Measurements from ENCODE around the gene BLOC1S5.

Gene BLOC1S5

GRCh38 chr6:8017705-8018104 is 46.5 kb downstream of the BLOC1S5 start:
- Histone ChIP-seq H3K36me3 (ENCODE audit: insufficient read depth, low read length) (0 out of 2 replicates have a peak, but pooled peaks cover 5% of the 10 kb centered on the region), H2AFZ (ENCODE audit: low read length, unreplicated experiment) (no peak overlapping the region), H3K27me3 (ENCODE audit: insufficient read depth, low read length) (no peaks in the 10 kb centered on the region), H3K27ac (ENCODE audit: low read depth, low read length) (no peak overlapping the region), H3K4me3 (ENCODE audit: low read depth, low read length) (no peak overlapping the region), H3K4me1 (ENCODE audit: control insufficient read depth, insufficient read depth, low read length, unreplicated experiment) (no peaks in the 10 kb centered on the region), H3K79me2 (ENCODE audit: control insufficient read depth, insufficient read depth, low read length, unreplicated experiment) (no peaks in the 10 kb centered on the region)

DNA sequence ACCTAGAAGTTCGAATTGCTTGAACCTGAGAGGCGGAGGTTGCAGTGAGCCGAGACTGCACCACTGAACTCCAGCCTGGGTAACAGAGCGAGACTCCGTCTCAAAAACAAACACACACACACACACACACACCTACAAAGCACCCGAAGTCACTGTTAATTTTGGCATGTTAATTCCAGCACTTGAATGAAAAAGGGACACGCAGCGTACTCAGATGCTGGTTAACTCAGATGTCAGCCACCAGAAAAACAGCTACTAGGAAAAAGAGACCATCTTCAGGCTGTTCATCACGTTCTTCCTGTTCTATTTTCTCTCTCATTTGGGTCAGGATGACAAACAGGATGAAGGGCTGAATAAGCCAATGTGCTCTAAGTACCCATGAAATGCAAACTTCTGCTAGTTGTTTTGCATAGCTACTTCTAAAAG is 46.9 kb downstream of the BLOC1S5 start:
- Histone ChIP-seq H3K36me3 (ENCODE audit: insufficient read depth, low read length) (0 out of 2 replicates have a peak, but pooled peaks cover 5% of the 10 kb centered on the region), H2AFZ (ENCODE audit: low read length, unreplicated experiment) (no peak overlapping the region), H3K27ac (ENCODE audit: low read depth, low read length) (no peak overlapping the region), H3K79me2 (ENCODE audit: control insufficient read depth, insufficient read depth, low read length, unreplicated experiment) (no peaks in the 10 kb centered on the region), H3K4me3 (ENCODE audit: low read depth, low read length) (no peak overlapping the region), H3K4me1 (ENCODE audit: control insufficient read depth, insufficient read depth, low read length, unreplicated experiment) (no peaks in the 10 kb centered on the region), H3K27me3 (ENCODE audit: insufficient read depth, low read length) (no peaks in the 10 kb centered on the region)

DNA sequence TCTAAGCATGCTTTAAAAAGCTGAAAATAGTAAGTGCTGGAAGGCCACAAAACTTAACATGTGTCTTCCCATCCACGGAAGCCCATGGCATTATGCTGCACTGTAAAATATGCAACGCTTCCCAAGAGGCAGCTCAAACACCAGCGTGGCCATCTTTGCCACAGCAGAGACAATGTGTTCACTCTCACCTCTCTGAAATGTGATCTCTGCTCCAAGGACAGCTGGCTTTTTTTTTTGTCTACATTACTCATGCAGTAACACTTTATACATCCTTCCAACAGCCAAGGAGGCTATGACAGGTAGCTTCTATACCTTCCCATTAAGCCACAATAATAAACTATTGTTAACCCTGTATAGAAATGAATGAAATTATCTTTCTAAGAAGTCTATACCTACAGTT is 49.2 kb downstream of the BLOC1S5 start:
- Histone ChIP-seq H3K4me3 (ENCODE audit: low read depth, low read length) (no peak overlapping the region), H3K27me3 (ENCODE audit: insufficient read depth, low read length) (no peaks in the 10 kb centered on the region), H2AFZ (ENCODE audit: low read length, unreplicated experiment) (no peak overlapping the region), H3K36me3 (ENCODE audit: insufficient read depth, low read length) (0 out of 2 replicates have a peak, but pooled peaks cover 5% of the 10 kb centered on the region), H3K27ac (ENCODE audit: low read depth, low read length) (no peak overlapping the region), H3K4me1 (ENCODE audit: control insufficient read depth, insufficient read depth, low read length, unreplicated experiment) (no peaks in the 10 kb centered on the region), H3K79me2 (ENCODE audit: control insufficient read depth, insufficient read depth, low read length, unreplicated experiment) (no peaks in the 10 kb centered on the region)

DNA sequence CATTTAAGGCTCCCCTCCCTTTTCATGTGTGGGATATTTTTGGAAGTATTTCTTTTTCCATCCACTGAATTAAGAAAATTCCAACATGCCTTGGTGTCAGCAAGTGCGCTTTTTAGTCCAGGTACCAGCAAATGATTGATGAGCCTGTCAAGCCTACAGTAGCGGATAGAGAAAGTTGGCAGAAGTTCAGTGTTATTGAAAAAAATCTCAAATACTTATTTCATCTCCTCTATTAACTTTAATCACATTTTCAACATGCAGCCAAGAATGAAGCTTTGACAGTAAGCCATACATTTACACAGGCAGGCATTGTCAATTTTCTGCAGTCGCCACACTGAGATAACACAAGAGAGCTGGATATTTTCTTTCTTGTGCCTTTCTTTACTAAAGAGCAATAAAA is 50.4 kb downstream of the BLOC1S5 start:
- H3K27ac ChIP-seq (ENCODE audit: low read depth, low read length), result no peak overlapping the region
- no peaks in the 10 kb centered on the region for H3K79me2 ChIP-seq (ENCODE audit: control insufficient read depth, insufficient read depth, low read length, unreplicated experiment)
- no peaks in the 10 kb centered on the region for H3K27me3 ChIP-seq (ENCODE audit: insufficient read depth, low read length)
- H3K36me3 ChIP-seq (ENCODE audit: insufficient read depth, low read length), result 0 out of 2 replicates have a peak, but pooled peaks cover 5% of the 10 kb centered on the region
- H3K4me1 ChIP-seq (ENCODE audit: control insufficient read depth, insufficient read depth, low read length, unreplicated experiment), result no peaks in the 10 kb centered on the region
- no peak overlapping the region for H2AFZ ChIP-seq (ENCODE audit: low read length, unreplicated experiment)
- no peak overlapping the region for H3K4me3 ChIP-seq (ENCODE audit: low read depth, low read length)

DNA sequence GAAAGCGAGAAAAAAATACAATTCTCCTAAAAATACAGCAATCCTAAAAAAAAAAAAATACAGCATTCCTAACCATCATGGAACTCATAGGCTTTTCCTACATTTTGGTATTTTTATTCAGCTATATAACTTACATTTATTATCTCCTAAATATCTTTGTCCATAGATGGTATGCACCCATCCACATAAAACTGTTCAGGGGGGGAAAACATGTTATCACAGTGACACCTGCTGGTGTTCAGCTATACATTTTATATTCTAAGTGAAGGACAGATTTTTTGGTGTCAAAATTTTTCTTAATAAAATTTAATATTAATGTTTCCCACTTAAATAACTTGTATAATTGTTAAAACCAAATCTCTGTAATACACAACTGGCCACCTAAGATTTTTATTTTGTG is 58.0 kb downstream of the BLOC1S5 start:
- Histone ChIP-seq H3K36me3 (ENCODE audit: insufficient read depth, low read length) (no peaks in the 10 kb centered on the region), H3K27me3 (ENCODE audit: insufficient read depth, low read length) (no peaks in the 10 kb centered on the region), H3K27ac (ENCODE audit: low read depth, low read length) (no peak overlapping the region), H3K4me1 (ENCODE audit: control insufficient read depth, insufficient read depth, low read length, unreplicated experiment) (no peaks in the 10 kb centered on the region), H2AFZ (ENCODE audit: low read length, unreplicated experiment) (no peak overlapping the region), H3K4me3 (ENCODE audit: low read depth, low read length) (no peak overlapping the region), H3K79me2 (ENCODE audit: control insufficient read depth, insufficient read depth, low read length, unreplicated experiment) (no peaks in the 10 kb centered on the region)

- Histone ChIP-seq H3K4me1 (ENCODE audit: control insufficient read depth, insufficient read depth, low read length, unreplicated experiment) (peaks cover 7% of the 10 kb centered on the region), H3K36me3 (ENCODE audit: insufficient read depth, low read length) (no peaks in the 10 kb centered on the region), H3K27me3 (ENCODE audit: insufficient read depth, low read length) (no peaks in the 10 kb centered on the region), H2AFZ (ENCODE audit: low read length, unreplicated experiment) (no peak overlapping the region), H3K79me2 (ENCODE audit: control insufficient read depth, insufficient read depth, low read length, unreplicated experiment) (no peaks in the 10 kb centered on the region), H3K4me3 (ENCODE audit: low read depth, low read length) (no peak overlapping the region), H3K27ac (ENCODE audit: low read depth, low read length) (no peak overlapping the region)
Measured at GRCh38 chr6:8005136-8005535, 59.1 kb downstream of the BLOC1S5 start.

DNA sequence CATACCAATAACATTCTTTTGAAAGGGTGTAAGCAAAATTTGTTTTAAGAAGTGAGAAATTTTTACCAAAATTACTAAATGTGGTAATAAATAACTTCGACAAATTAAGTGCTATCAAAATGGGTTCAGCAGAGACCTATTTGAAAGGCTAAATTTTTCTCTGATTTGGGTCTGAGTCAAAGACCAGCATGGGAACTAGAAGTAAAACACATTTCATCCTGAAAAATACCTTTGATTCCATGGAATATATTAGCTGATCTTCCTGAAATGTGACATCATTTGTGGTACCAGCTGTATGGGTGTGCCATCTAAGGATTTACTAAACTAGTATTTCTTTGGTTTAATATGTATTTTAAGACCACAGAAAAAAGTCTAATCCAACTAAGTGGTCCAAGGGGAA is 63.6 kb downstream of the BLOC1S5 start:
- H3K79me2 ChIP-seq (ENCODE audit: control insufficient read depth, insufficient read depth, low read length, unreplicated experiment), result no peaks in the 10 kb centered on the region
- no peaks in the 10 kb centered on the region for H3K27me3 ChIP-seq (ENCODE audit: insufficient read depth, low read length)
- H3K4me1 ChIP-seq (ENCODE audit: control insufficient read depth, insufficient read depth, low read length, unreplicated experiment), result peaks cover 21% of the 10 kb centered on the region
- H2AFZ ChIP-seq (ENCODE audit: low read length, unreplicated experiment), result no peak overlapping the region
- no peak overlapping the region for H3K4me3 ChIP-seq (ENCODE audit: low read depth, low read length)
- H3K36me3 ChIP-seq (ENCODE audit: insufficient read depth, low read length), result no peaks in the 10 kb centered on the region
- H3K27ac ChIP-seq (ENCODE audit: low read depth, low read length), result 0 out of 2 replicates have a peak overlapping the region, but pooled peaks have one; percentile 6

GRCh38 chr6:8000188-8000596 is 64.0 kb downstream of the BLOC1S5 start:
- H3K27me3 ChIP-seq (ENCODE audit: insufficient read depth, low read length), result no peaks in the 10 kb centered on the region
- H3K4me3 ChIP-seq (ENCODE audit: low read depth, low read length), result no peak overlapping the region
- H3K79me2 ChIP-seq (ENCODE audit: control insufficient read depth, insufficient read depth, low read length, unreplicated experiment), result no peaks in the 10 kb centered on the region
- 0 out of 2 replicates have a peak overlapping the region, but pooled peaks have one; percentile 6 for H3K27ac ChIP-seq (ENCODE audit: low read depth, low read length)
- H3K4me1 ChIP-seq (ENCODE audit: control insufficient read depth, insufficient read depth, low read length, unreplicated experiment), result peaks cover 21% of the 10 kb centered on the region
- no peaks in the 10 kb centered on the region for H3K36me3 ChIP-seq (ENCODE audit: insufficient read depth, low read length)
- H2AFZ ChIP-seq (ENCODE audit: low read length, unreplicated experiment), result no peak overlapping the region

- H3K4me1 ChIP-seq (ENCODE audit: control insufficient read depth, insufficient read depth, low read length, unreplicated experiment), result peaks cover 21% of the 10 kb centered on the region
- H3K4me3 ChIP-seq (ENCODE audit: low read depth, low read length), result no peak overlapping the region
- H3K27me3 ChIP-seq (ENCODE audit: insufficient read depth, low read length), result no peaks in the 10 kb centered on the region
- no peaks in the 10 kb centered on the region for H3K36me3 ChIP-seq (ENCODE audit: insufficient read depth, low read length)
- no peak overlapping the region for H3K27ac ChIP-seq (ENCODE audit: low read depth, low read length)
- H2AFZ ChIP-seq (ENCODE audit: low read length, unreplicated experiment), result no peak overlapping the region
- no peaks in the 10 kb centered on the region for H3K79me2 ChIP-seq (ENCODE audit: control insufficient read depth, insufficient read depth, low read length, unreplicated experiment)
Measured at GRCh38 chr6:7999201-7999600, 65.0 kb downstream of the BLOC1S5 start.

GRCh38 chr6:7998103-7998725 is 66.0 kb downstream of the BLOC1S5 start:
- no peak overlapping the region for H3K4me3 ChIP-seq (ENCODE audit: low read depth, low read length)
- peaks cover 21% of the 10 kb centered on the region for H3K4me1 ChIP-seq (ENCODE audit: control insufficient read depth, insufficient read depth, low read length, unreplicated experiment)
- no peaks in the 10 kb centered on the region for H3K36me3 ChIP-seq (ENCODE audit: insufficient read depth, low read length)
- no peaks in the 10 kb centered on the region for H3K27me3 ChIP-seq (ENCODE audit: insufficient read depth, low read length)
- H3K79me2 ChIP-seq (ENCODE audit: control insufficient read depth, insufficient read depth, low read length, unreplicated experiment), result no peaks in the 10 kb centered on the region
- no peak overlapping the region for H3K27ac ChIP-seq (ENCODE audit: low read depth, low read length)
- no peak overlapping the region for H2AFZ ChIP-seq (ENCODE audit: low read length, unreplicated experiment)

- Histone ChIP-seq H3K27me3 (ENCODE audit: insufficient read depth, low read length) (no peaks in the 10 kb centered on the region), H3K36me3 (ENCODE audit: insufficient read depth, low read length) (no peaks in the 10 kb centered on the region), H2AFZ (ENCODE audit: low read length, unreplicated experiment) (no peak overlapping the region), H3K4me1 (ENCODE audit: control insufficient read depth, insufficient read depth, low read length, unreplicated experiment) (peaks cover 21% of the 10 kb centered on the region), H3K79me2 (ENCODE audit: control insufficient read depth, insufficient read depth, low read length, unreplicated experiment) (no peaks in the 10 kb centered on the region), H3K27ac (ENCODE audit: low read depth, low read length) (no peak overlapping the region), H3K4me3 (ENCODE audit: low read depth, low read length) (no peak overlapping the region)
Measured at GRCh38 chr6:7997286-7997685, 66.9 kb downstream of the BLOC1S5 start.

Measured in ACC112 (cell line).